ENCODE measurements around the gene IFIT1B.
A peak's percentile ranks its signal among the peaks of the same experiment; 100 is the strongest.

Gene IFIT1B

GRCh38 chr10:89346405-89347254, 31.2 kb upstream of the IFIT1B start:
- H3K79me1 ChIP-seq (ENCODE audit: low read length) = peaks cover 7% of the 10 kb centered on the region
- no peak overlapping the region for H2BK120ac ChIP-seq (ENCODE audit: insufficient read depth, low read length, poor library complexity)
- peaks cover 0 to 4% of the 10 kb centered on the region in 2 experiments for H3K4me1 ChIP-seq (ENCODE audit: control insufficient read depth in 1 of 2, insufficient read depth in 2 of 2, low read length in 2 of 2)
- no peak overlapping the region for H3K18ac ChIP-seq (ENCODE audit: low read length)
- no peak overlapping the region for H2AFZ ChIP-seq (ENCODE audit: insufficient read depth, low read length, poor library complexity)
- H2BK12ac ChIP-seq (ENCODE audit: low read length) = no peak overlapping the region
- H3K9ac ChIP-seq (ENCODE audit: low read length) = no peak overlapping the region
- no peak overlapping the region for H2AK5ac ChIP-seq (ENCODE audit: low read length)
- H3K36me3 ChIP-seq (ENCODE audit: control insufficient read depth in 1 of 2, insufficient read depth in 2 of 2, low read length in 2 of 2) = no peaks in the 10 kb centered on the region
- no peak overlapping the region for H3K27ac ChIP-seq (ENCODE audit: low read depth, low read length)
- no peak overlapping the region for H3K4ac ChIP-seq (ENCODE audit: low read depth, low read length)
- no peak overlapping the region for H3K4me3 ChIP-seq (ENCODE audit: low read depth, low read length)
- no peak overlapping the region for H4K12ac ChIP-seq (ENCODE audit: low read depth, low read length)
- H3K23ac ChIP-seq (ENCODE audit: low read length) = no peak overlapping the region
- no peak overlapping the region for H2BK5ac ChIP-seq (ENCODE audit: low read depth, low read length, poor library complexity)
- peak; percentile 7 to 51 for DNase-seq
- no peak overlapping the region for H4K91ac ChIP-seq (ENCODE audit: low read depth, low read length)
- H3K79me2 ChIP-seq (ENCODE audit: control insufficient read depth, insufficient read depth, low read length, poor library complexity) = no peaks in the 10 kb centered on the region
- no peak overlapping the region for H3K14ac ChIP-seq (ENCODE audit: low read length)
- no peak overlapping the region for H3K4me2 ChIP-seq (ENCODE audit: low read length)
- WGBS (ENCODE audit: extremely low coverage, insufficient coverage, insufficient read length) = no CpG with 5 or more reads among the region's 4 CpGs
- H3K9me3 ChIP-seq (ENCODE audit: insufficient read depth, low read depth, low read length) = no peaks in the 10 kb centered on the region
- H4K8ac ChIP-seq (ENCODE audit: low read depth, low read length) = no peak overlapping the region
- no peaks in the 10 kb centered on the region for H3K27me3 ChIP-seq (ENCODE audit: insufficient read depth, low read length)

GRCh38 chr10:89347701-89348457, 30.0 kb upstream of the IFIT1B start:
- WGBS (ENCODE audit: extremely low coverage, insufficient coverage, insufficient read length) = no CpG with 5 or more reads among the region's 7 CpGs
- Histone ChIP-seq H2AK5ac (ENCODE audit: low read length) (no peak overlapping the region), H3K14ac (ENCODE audit: low read length) (peak overlapping the region; percentile 4), H3K18ac (ENCODE audit: low read length) (no peak overlapping the region), H3K4ac (ENCODE audit: low read depth, low read length) (no peak overlapping the region), H3K27me3 (ENCODE audit: insufficient read depth, low read length) (no peaks in the 10 kb centered on the region), H4K8ac (ENCODE audit: low read depth, low read length) (no peak overlapping the region), H3K9ac (ENCODE audit: low read length) (no peak overlapping the region), H3K23ac (ENCODE audit: low read length) (no peak overlapping the region), H4K91ac (ENCODE audit: low read depth, low read length) (no peak overlapping the region), H3K79me2 (ENCODE audit: control insufficient read depth, insufficient read depth, low read length, poor library complexity) (no peaks in the 10 kb centered on the region), H3K4me1 (ENCODE audit: control insufficient read depth in 1 of 2, insufficient read depth in 2 of 2, low read length in 2 of 2) (peaks cover 3 to 12% of the 10 kb centered on the region in 2 experiments), H2BK5ac (ENCODE audit: low read depth, low read length, poor library complexity) (no peak overlapping the region), H3K9me3 (ENCODE audit: insufficient read depth, low read depth, low read length) (no peaks in the 10 kb centered on the region), H4K12ac (ENCODE audit: low read depth, low read length) (no peak overlapping the region), H2BK12ac (ENCODE audit: low read length) (peak overlapping the region; percentile 59), H2BK120ac (ENCODE audit: insufficient read depth, low read length, poor library complexity) (peak overlapping the region; percentile 8), H3K4me2 (ENCODE audit: low read length) (no peak overlapping the region), H2AFZ (ENCODE audit: insufficient read depth, low read length, poor library complexity) (no peak overlapping the region), H3K4me3 (ENCODE audit: low read depth, low read length) (no peak overlapping the region), H3K36me3 (ENCODE audit: control insufficient read depth in 1 of 2, insufficient read depth in 2 of 2, low read length in 2 of 2) (no peaks in the 10 kb centered on the region), H3K27ac (ENCODE audit: low read depth, low read length) (no peak overlapping the region), H3K79me1 (ENCODE audit: low read length) (peaks cover 7% of the 10 kb centered on the region)
- no peak for DNase-seq

GRCh38 chr10:89348481-89348880, 29.4 kb upstream of the IFIT1B start:
- H3K79me2 ChIP-seq (ENCODE audit: control insufficient read depth, insufficient read depth, low read length, poor library complexity) = no peaks in the 10 kb centered on the region
- H3K36me3 ChIP-seq (ENCODE audit: control insufficient read depth in 1 of 2, insufficient read depth in 2 of 2, low read length in 2 of 2) = no peaks in the 10 kb centered on the region
- H3K4me2 ChIP-seq (ENCODE audit: low read length) = no peak overlapping the region
- DNase-seq = no peak
- H3K79me1 ChIP-seq (ENCODE audit: low read length) = peaks cover 7% of the 10 kb centered on the region
- H2BK5ac ChIP-seq (ENCODE audit: low read depth, low read length, poor library complexity) = no peak overlapping the region
- no peak overlapping the region for H4K12ac ChIP-seq (ENCODE audit: low read depth, low read length)
- H4K91ac ChIP-seq (ENCODE audit: low read depth, low read length) = no peak overlapping the region
- H3K4ac ChIP-seq (ENCODE audit: low read depth, low read length) = no peak overlapping the region
- no peak overlapping the region for H3K4me3 ChIP-seq (ENCODE audit: low read depth, low read length)
- no peak overlapping the region for H3K9ac ChIP-seq (ENCODE audit: low read length)
- no peak overlapping the region for H3K27ac ChIP-seq (ENCODE audit: low read depth, low read length)
- no peak overlapping the region for H2AFZ ChIP-seq (ENCODE audit: insufficient read depth, low read length, poor library complexity)
- H3K9me3 ChIP-seq (ENCODE audit: insufficient read depth, low read depth, low read length) = no peaks in the 10 kb centered on the region
- no peak overlapping the region for H2BK12ac ChIP-seq (ENCODE audit: low read length)
- H3K14ac ChIP-seq (ENCODE audit: low read length) = no peak overlapping the region
- H3K4me1 ChIP-seq (ENCODE audit: control insufficient read depth in 1 of 2, insufficient read depth in 2 of 2, low read length in 2 of 2) = peaks cover 3 to 14% of the 10 kb centered on the region in 2 experiments
- WGBS (ENCODE audit: extremely low coverage, insufficient coverage, insufficient read length) = no CpG with 5 or more reads among the region's 5 CpGs
- no peak overlapping the region for H2AK5ac ChIP-seq (ENCODE audit: low read length)
- H3K23ac ChIP-seq (ENCODE audit: low read length) = no peak overlapping the region
- H3K27me3 ChIP-seq (ENCODE audit: insufficient read depth, low read length) = no peaks in the 10 kb centered on the region
- no peak overlapping the region for H4K8ac ChIP-seq (ENCODE audit: low read depth, low read length)
- no peak overlapping the region for H2BK120ac ChIP-seq (ENCODE audit: insufficient read depth, low read length, poor library complexity)
- no peak overlapping the region for H3K18ac ChIP-seq (ENCODE audit: low read length)

DNA sequence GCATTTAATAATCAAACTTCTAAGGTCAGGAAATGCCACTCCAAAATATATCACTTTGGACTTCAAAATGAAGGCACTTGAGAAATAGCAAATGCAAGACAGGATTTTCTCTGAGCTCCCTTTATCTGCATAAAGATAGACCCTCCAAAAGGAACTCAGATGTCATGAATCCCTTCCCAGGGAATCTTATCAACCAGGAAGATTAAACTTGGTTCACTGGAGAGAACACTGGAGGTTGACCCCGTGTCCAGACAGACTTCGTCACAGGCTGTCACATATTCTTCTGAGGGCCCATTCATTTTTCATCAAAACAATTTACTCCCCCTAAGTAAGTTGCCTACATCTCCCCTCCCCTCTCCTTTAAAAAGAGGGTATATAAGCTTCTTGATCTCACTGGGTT, 28.9 kb upstream of the IFIT1B start:
- Histone ChIP-seq H2AFZ (ENCODE audit: insufficient read depth, low read length, poor library complexity) (no peak overlapping the region), H3K18ac (ENCODE audit: low read length) (no peak overlapping the region), H3K9ac (ENCODE audit: low read length) (no peak overlapping the region), H2BK120ac (ENCODE audit: insufficient read depth, low read length, poor library complexity) (no peak overlapping the region), H4K8ac (ENCODE audit: low read depth, low read length) (no peak overlapping the region), H3K4me2 (ENCODE audit: low read length) (no peak overlapping the region), H4K91ac (ENCODE audit: low read depth, low read length) (no peak overlapping the region), H3K36me3 (ENCODE audit: control insufficient read depth in 1 of 2, insufficient read depth in 2 of 2, low read length in 2 of 2) (no peaks in the 10 kb centered on the region), H2BK12ac (ENCODE audit: low read length) (no peak overlapping the region), H3K4me3 (ENCODE audit: low read depth, low read length) (no peak overlapping the region), H3K27ac (ENCODE audit: low read depth, low read length) (no peak overlapping the region), H3K79me1 (ENCODE audit: low read length) (peaks cover 7% of the 10 kb centered on the region), H2BK5ac (ENCODE audit: low read depth, low read length, poor library complexity) (no peak overlapping the region), H3K23ac (ENCODE audit: low read length) (no peak overlapping the region), H3K4ac (ENCODE audit: low read depth, low read length) (no peak overlapping the region), H3K79me2 (ENCODE audit: control insufficient read depth, insufficient read depth, low read length, poor library complexity) (no peaks in the 10 kb centered on the region), H3K9me3 (ENCODE audit: insufficient read depth, low read depth, low read length) (no peaks in the 10 kb centered on the region), H3K27me3 (ENCODE audit: insufficient read depth, low read length) (no peaks in the 10 kb centered on the region), H4K12ac (ENCODE audit: low read depth, low read length) (no peak overlapping the region), H2AK5ac (ENCODE audit: low read length) (no peak overlapping the region), H3K4me1 (ENCODE audit: control insufficient read depth in 1 of 2, insufficient read depth in 2 of 2, low read length in 2 of 2) (peaks cover 3 to 14% of the 10 kb centered on the region in 2 experiments), H3K14ac (ENCODE audit: low read length) (no peak overlapping the region)
- WGBS (ENCODE audit: extremely low coverage, insufficient coverage, insufficient read length) = no CpG with 5 or more reads among the region's 2 CpGs
- DNase-seq = no peak

All from trophoblast cell (in vitro differentiated cells and primary cell).